Kidney epithelial cell (primary cell): ENCODE results near the gene TMEM86A. TPM values are rescaled to one million over a fixed set of nuclear protein-coding genes. Genes with fewer than 3 reads are reported as not detected.

Experiments used
- DNase-seq: peaks from one replicate; pipeline ENCODE4 v3.0.0-alpha.2; 2010; ENCODE audit warnings: low read depth
- H3K27me3 ChIP-seq: 2 replicates; pipeline ENCODE4 v1.6.0; 2011; ENCODE audit warnings: low read length; ENCODE audit not compliant: control insufficient read depth, insufficient read depth
- H3K36me3 ChIP-seq: 2 replicates; pipeline ENCODE4 v1.5.1; 2011; ENCODE audit warnings: low read length; ENCODE audit not compliant: control insufficient read depth, insufficient read depth
- H3K4me3 ChIP-seq: 2 replicates; pipeline ENCODE4 v1.5.1; 2011; ENCODE audit warnings: low read depth, mild to moderate bottlenecking, control low read depth, low read length
- total RNA-seq: library from RNA; depleted of rRNA; stranded (reverse); fragments of >200 nt; gene quantifications from 2 replicates; pipeline ENCODE4 v1.2.3, GENCODE V29; 2015
- TF ChIP-seq, protein P1 (sequence below): IDR thresholded peaks from 2 replicates; pipeline ENCODE4 v1.5.1; 2011; ENCODE audit warnings: mild to moderate bottlenecking, moderate library complexity, low read length, control low read depth, inconsistent platforms; ENCODE audit not compliant: insufficient read depth, poor library complexity, severe bottlenecking

The TMEM86A gene
- total RNA-seq, 1 donor from 2014 or later, result 5.0 TPM

DNA sequence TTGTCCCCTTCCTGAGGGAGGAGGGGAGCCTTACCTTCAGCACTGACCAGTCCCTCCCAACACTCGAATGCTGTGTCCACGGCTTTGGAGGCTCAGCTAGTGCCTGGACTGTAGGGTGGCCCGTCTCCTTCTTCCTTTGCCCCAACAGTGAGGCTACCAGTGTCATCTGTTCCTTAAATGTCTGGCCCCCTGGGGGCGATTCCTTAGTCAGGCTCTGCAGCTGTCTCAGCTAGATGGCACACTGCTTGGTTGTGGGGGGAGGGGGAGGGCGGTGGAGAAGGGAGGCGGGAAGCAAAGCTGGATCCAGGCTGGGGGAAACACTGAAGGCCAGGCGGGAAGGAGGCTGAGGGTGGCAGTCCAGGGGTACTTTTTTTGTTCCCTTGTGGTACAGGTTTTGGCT, 27.5 kb downstream of the TMEM86A start, which contains the start of gene IGSF22:
IGSF22 (minus strand) TSS at position 149 of the 400 bp plus-strand sequence. CDS start 1,952 bp downstream, outside the sequence.
- Histone ChIP-seq H3K4me3 (no peak within 1 kb of the TSS), H3K36me3 (no peaks in the 10 kb centered on the region), H3K27me3 (peaks cover 3% of the 10 kb centered on the region)
- no peak for DNase-seq
- TF ChIP-seq, protein P1, sequence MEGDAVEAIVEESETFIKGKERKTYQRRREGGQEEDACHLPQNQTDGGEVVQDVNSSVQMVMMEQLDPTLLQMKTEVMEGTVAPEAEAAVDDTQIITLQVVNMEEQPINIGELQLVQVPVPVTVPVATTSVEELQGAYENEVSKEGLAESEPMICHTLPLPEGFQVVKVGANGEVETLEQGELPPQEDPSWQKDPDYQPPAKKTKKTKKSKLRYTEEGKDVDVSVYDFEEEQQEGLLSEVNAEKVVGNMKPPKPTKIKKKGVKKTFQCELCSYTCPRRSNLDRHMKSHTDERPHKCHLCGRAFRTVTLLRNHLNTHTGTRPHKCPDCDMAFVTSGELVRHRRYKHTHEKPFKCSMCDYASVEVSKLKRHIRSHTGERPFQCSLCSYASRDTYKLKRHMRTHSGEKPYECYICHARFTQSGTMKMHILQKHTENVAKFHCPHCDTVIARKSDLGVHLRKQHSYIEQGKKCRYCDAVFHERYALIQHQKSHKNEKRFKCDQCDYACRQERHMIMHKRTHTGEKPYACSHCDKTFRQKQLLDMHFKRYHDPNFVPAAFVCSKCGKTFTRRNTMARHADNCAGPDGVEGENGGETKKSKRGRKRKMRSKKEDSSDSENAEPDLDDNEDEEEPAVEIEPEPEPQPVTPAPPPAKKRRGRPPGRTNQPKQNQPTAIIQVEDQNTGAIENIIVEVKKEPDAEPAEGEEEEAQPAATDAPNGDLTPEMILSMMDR, result no peak

DNA sequence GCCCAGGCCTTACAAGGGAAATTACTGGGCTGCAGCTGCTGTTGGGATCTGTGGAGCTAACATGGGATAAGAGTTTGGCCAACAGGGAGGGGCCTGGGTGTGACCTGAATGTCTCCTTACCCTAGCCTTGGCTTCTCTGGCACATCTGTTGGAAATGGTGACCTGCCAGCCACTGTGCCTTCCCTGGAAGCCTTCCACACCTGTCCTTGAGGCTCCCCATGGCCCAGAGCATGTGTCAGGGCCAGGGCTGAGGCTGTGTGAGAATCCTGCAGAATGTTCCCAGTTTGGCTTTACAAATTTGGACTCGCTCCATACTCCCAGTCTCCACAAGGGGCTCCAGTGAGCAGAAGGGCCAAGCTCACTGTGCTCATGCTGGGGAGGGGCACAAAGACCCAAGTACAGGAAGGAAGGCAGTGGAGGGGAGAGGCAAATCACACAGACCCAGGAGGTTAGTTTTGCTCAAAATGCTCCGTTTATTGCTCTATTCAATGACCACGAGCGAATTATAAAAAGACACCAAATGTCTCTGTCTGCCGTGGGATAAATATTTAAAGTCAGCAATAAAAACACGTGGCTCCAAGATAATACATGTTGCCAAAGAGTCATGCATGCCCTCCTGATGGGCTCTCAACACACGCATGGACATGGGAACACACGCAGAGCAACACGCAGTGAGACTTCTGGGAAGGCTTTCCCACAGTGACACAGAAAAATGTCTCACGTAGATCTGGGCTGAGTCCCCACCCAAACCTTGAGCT, 29.1 kb downstream of the TMEM86A start:
- Histone ChIP-seq H3K27me3 (peaks cover 3% of the 10 kb centered on the region), H3K36me3 (no peaks in the 10 kb centered on the region), H3K4me3 (no peak overlapping the region)
- TF ChIP-seq, protein P1, result peak; percentile 87
- no peak for DNase-seq

DNA sequence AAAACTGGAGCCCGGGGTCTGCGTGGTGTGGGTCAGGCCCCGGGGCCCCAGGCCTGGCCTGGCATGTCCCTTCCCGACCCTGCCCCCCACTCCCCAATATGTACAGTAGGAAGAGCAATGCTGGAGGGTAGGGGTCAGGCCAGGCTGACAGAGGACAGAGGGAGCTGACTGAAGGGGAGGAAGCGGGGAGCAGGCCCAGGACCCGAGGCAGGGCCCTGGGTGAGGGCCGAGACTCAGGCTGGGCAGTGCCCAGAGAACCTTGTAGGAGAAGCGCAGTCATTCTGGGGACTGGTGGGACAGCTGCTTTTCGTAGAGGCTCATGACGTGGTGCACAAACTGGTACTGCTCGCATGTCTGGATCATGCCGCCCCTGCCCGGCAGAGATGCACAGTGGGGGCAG, 30.1 kb downstream of the TMEM86A start:
- Histone ChIP-seq H3K36me3 (no peaks in the 10 kb centered on the region), H3K4me3 (no peak overlapping the region), H3K27me3 (peaks cover 3% of the 10 kb centered on the region)
- TF ChIP-seq, protein P1, result no peak
- DNase-seq, result no peak

DNA sequence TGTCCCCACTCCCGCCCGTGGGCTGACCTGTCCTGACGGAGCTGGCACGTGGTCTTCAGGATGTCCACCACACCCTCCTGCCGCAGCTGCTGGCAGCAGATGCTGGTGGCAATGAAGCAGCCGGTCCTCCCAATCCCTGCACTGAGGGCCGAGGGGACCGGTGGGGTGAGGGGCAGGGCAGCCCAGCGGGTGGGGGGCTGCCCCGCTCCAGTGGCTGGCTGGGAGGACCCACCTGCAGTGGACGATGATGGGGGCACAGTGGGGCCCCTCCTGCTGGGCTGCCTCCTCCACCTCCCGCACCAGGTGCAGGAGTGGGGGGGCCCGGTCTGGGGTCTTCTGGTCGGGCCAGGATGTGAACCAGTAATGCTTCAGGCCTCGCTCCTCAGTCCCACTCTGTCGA, 30.8 kb downstream of the TMEM86A start:
- Histone ChIP-seq H3K27me3 (no peaks in the 10 kb centered on the region), H3K4me3 (no peak overlapping the region), H3K36me3 (no peaks in the 10 kb centered on the region)
- TF ChIP-seq, protein P1, result no peak
- DNase-seq, result no peak

DNA sequence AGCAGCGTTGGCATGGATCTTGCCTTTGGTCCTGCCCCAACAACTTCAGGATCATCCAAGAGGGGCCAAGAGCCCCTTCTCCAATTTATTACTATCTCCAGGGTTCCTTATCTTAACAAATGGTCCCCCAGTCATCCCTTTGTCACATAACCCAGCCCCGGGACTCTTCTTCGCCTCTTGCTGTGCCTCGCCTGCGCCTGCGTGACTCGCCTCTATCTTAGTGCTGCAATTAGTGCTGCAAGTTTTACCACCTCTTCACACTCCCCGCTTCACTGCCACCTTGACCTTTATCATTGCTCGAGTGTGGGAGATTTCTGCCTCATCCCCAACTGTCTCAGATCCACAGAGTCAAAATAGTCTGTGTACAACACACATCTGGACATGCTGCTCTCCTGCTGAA, 31.4 kb downstream of the TMEM86A start:
- H3K27me3 ChIP-seq, result no peaks in the 10 kb centered on the region
- no peak overlapping the region for H3K4me3 ChIP-seq
- TF ChIP-seq, protein P1, result no peak
- no peaks in the 10 kb centered on the region for H3K36me3 ChIP-seq
- no peak for DNase-seq

DNA sequence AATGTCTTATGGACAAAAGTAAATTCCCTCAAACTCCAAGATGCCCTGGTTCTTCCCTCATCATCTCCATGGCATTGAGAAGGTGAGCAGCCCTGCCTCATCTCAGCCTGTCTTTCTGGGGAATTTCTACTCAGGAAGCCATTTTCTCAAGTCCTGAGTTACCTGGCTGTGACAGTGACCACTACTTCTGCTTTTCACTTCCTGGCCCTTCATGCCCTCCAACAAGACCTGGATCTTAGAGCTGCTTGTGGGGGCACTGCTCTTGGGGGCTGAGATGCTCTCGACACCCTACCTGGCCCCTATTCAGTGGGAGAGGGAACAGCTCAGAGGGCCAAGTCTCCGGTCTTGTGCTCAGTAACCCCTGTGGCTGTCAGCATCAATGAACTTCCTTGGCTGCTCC, 32.9 kb downstream of the TMEM86A start:
- Histone ChIP-seq H3K4me3 (no peak overlapping the region), H3K36me3 (no peaks in the 10 kb centered on the region), H3K27me3 (no peaks in the 10 kb centered on the region)
- DNase-seq, result no peak
- TF ChIP-seq, protein P1, result no peak
